Adrenal gland (tissue), 12 donors: ENCODE measurements around the gene DEDD2. TPM values are rescaled to one million over a fixed set of nuclear protein-coding genes. Genes with fewer than 3 reads are reported as not detected.

Experiments used
- DNase-seq, 7 donors: peaks; one replicate each; pipeline ENCODE4 v3.0.0-alpha.2; 2019 to 2020
- H3K27ac ChIP-seq, 5 donors: fragments of 200-600 bp; sonication (generic) in 4 of 5; 1 replicate in 3 of 5; 2 replicates in 2 of 5; pipeline versions ENCODE4 v1.5.1 to v1.8.0; 2016 to 2020; ENCODE audit warnings: mild to moderate bottlenecking in 1 of 5
- H3K27me3 ChIP-seq: fragments of 200-600 bp; 2 replicates; pipeline ENCODE4 v1.8.0; 2021
- H3K36me3 ChIP-seq, 2 donors: fragments of 200-600 bp; replicated peaks in 1 of 2; 1 replicate in 1 of 2; 2 replicates in 1 of 2; pipeline versions ENCODE4 v1.5.1 to v1.8.0; 2018 to 2022
- H3K4me1 ChIP-seq, 2 donors: fragments of 200-600 bp; replicated peaks in 1 of 2; 1 replicate in 1 of 2; 2 replicates in 1 of 2; pipeline versions ENCODE4 v1.5.1 to v1.8.0; 2018 to 2021
- H3K4me3 ChIP-seq, 4 donors: fragments of 200-600 bp; sonication (generic) in 3 of 4; one replicate each; pipeline ENCODE4 v1.5.1; 2016 to 2018
- H3K9me3 ChIP-seq, 3 donors: fragments of 200-600 bp; sonication (generic) in 1 of 3; replicated peaks in 1 of 3; 1 replicate in 2 of 3; 2 replicates in 1 of 3; pipeline versions ENCODE4 v1.5.1 to v1.8.0; 2016 to 2021
- CTCF ChIP-seq, 6 experiments: fragments of 450-650 bp in 4 of 6; fragments of 200-600 bp in 2 of 6; sonication (generic) in 1 of 6; IDR thresholded peaks; 1 replicate in 5 of 6; 2 replicates in 1 of 6; pipeline versions ENCODE4 v1.5.1 to v1.8.0; 2016 to 2021; ENCODE audit warnings: antibody characterized with exemption in 6 of 6, mild to moderate bottlenecking in 2 of 6, moderate library complexity in 1 of 6
- POLR2A ChIP-seq, 2 donors: fragments of 450-650 bp; IDR thresholded peaks; one replicate each; pipeline ENCODE4 v1.6.1; 2017; ENCODE audit warnings: antibody characterized with exemption in 2 of 2, mild to moderate bottlenecking in 2 of 2, moderate library complexity in 1 of 2
- WGBS, 4 donors: extraction: QIAGEN DNeasy Blood & Tissue Kit in 2 of 4; methylation state at CpG; one replicate each; pipeline versions ENCODE4 v1.1.5 to v1.1.7; 2013 to 2017; 5-methylcytosine and 5-hydroxymethylcytosine counted together
- intact Hi-C, 2 donors: fragments of 100-400 bp; cut with DNase I; formaldehyde crosslinking; loops; one replicate each; pipeline versions ENCODE4 v1.14.1 to v1.15.0; 2022 to 2023
- polyA plus RNA-seq, 3 donors: library from polyadenylated mRNA; stranded (reverse); fragments of 200-250 nt in 2 of 3; fragments of 350-450 nt in 1 of 3; fragmentation: Illumina TruSeq in 1 of 3; extraction: RNeasy Lipid Tissue Mini Kit (QIAGEN cat#74804) in 1 of 3; gene quantifications; one replicate each; pipeline ENCODE4 v1.2.3, GENCODE V29; 2013 to 2014
- total RNA-seq, 9 donors: library from RNA; depleted of rRNA in 4 of 9; stranded (reverse); fragments of >200 nt in 4 of 9; fragments of 120-200 nt in 1 of 9; fragmentation: NEBNext Ultra II Directional in 1 of 9; extraction: Animal tissue kit (Norgen Biotek cat#: 25700) in 1 of 9; gene quantifications; one replicate each; pipeline versions ENCODE4 v1.1.0 to v1.2.4, GENCODE V29; 2013 to 2023
- donor health status: healthy with polysubstance abuse.
- donor health status: Bipolar disorder and iron deficiency.
- donor health status: DM: yes; HTN: yes; CAD: no.
- donor health status: DM: no; HTN: no; CAD: no.
- donor health status: DM: no; HTN: no; CAD: no.
- donor health status: DM: yes; HTN: yes; CAD: no.

Gene DEDD2
- total and polyA plus RNA-seq, 12 donors: 26.0 to 54.8 (median 31.5) TPM

GRCh38 chr19:42250666-42251531 is 33.4 kb upstream of the DEDD2 start:
- WGBS, 4 donors: 5 to 10% (median 8%) methylated on average over 7 to 19 of the region's 19 CpGs
- no peak for TF ChIP-seq CTCF (IDR thresholded peaks at IDR 0.05)
- TF ChIP-seq POLR2A (IDR thresholded peaks at IDR 0.05): peak in 1 of 2 donors; percentile 23
- Histone ChIP-seq H3K9me3 (no peaks in the 10 kb centered on the region), H3K4me3 (peak overlapping the region in 1 of 4 donors; percentile 90), H3K36me3 (peaks cover 0 to 20% of the 10 kb centered on the region in 2 donors), H3K4me1 (peaks cover 51 to 60% of the 10 kb centered on the region in 2 donors), H3K27me3 (no peaks in the 10 kb centered on the region), H3K27ac (peak overlapping the region; percentile 6 to 100 (median 97))
- intact Hi-C loops: loop anchor here in 1 of 2 donors (2.0 kb wide), 1 partner anchor 28 kb away; no protein-coding TSS in a partner anchor
- peak in 6 of 7 donors; percentile 63 to 76 (median 70) for DNase-seq

GRCh38 chr19:42250183-42250665 is 32.7 kb upstream of the DEDD2 start:
- WGBS, 4 donors: 21 to 53% (median 29%) methylated on average over 9 to 15 of the region's 15 CpGs
- Histone ChIP-seq H3K4me3 (peak overlapping the region in 1 of 4 donors; percentile 90), H3K36me3 (peaks cover 0 to 20% of the 10 kb centered on the region in 2 donors), H3K9me3 (no peaks in the 10 kb centered on the region), H3K27ac (peak overlapping the region; percentile 6 to 100 (median 97)), H3K4me1 (peaks cover 48 to 62% of the 10 kb centered on the region in 2 donors), H3K27me3 (no peaks in the 10 kb centered on the region)
- peak; percentile 48 to 68 (median 65) for DNase-seq
- intact Hi-C loops: loop anchor here in 1 of 2 donors (2.0 kb wide), 1 partner anchor 29 kb away; no protein-coding TSS in a partner anchor
- peak in 1 of 2 donors; percentile 22 for TF ChIP-seq POLR2A (IDR thresholded peaks at IDR 0.05)
- TF ChIP-seq CTCF (IDR thresholded peaks at IDR 0.05): no peak

GRCh38 chr19:42249769-42250168 is 32.3 kb upstream of the DEDD2 start:
- H3K27me3 ChIP-seq: no peaks in the 10 kb centered on the region
- DNase-seq: no peak
- 67 to 86% (median 71%) methylated on average over 4 to 6 of the region's 6 CpGs for WGBS, 4 donors
- H3K9me3 ChIP-seq: no peaks in the 10 kb centered on the region
- peak overlapping the region in 4 of 5 donors; percentile 79 to 100 (median 98) for H3K27ac ChIP-seq
- H3K36me3 ChIP-seq: peaks cover 0 to 20% of the 10 kb centered on the region in 2 donors
- intact Hi-C loops: loop anchor here (2.0 to 5.0 kb wide), 2 partner anchors 29 to 43 kb away; no protein-coding TSS in a partner anchor
- H3K4me3 ChIP-seq: no peak overlapping the region
- peaks cover 48 to 66% of the 10 kb centered on the region in 2 donors for H3K4me1 ChIP-seq
- TF ChIP-seq POLR2A (IDR thresholded peaks at IDR 0.05) (no peak), CTCF (IDR thresholded peaks at IDR 0.05) (no peak)

- peak in 2 of 7 donors; percentile 20 to 38 for DNase-seq
- no peaks in the 10 kb centered on the region for H3K27me3 ChIP-seq
- peak overlapping the region in 2 of 5 donors; percentile 99 to 100 for H3K27ac ChIP-seq
- TF ChIP-seq CTCF (IDR thresholded peaks at IDR 0.05): no peak
- no peak for TF ChIP-seq POLR2A (IDR thresholded peaks at IDR 0.05)
- WGBS, 4 donors: 75 to 90% (median 76%) methylated on average over 12 to 36 of the region's 36 CpGs
- peaks cover 48 to 67% of the 10 kb centered on the region in 2 donors for H3K4me1 ChIP-seq
- peaks cover 0 to 20% of the 10 kb centered on the region in 2 donors for H3K36me3 ChIP-seq
- intact Hi-C loops: loop anchor here (5.0 kb wide), 1 partner anchor 43 kb away; no protein-coding TSS in a partner anchor
- H3K9me3 ChIP-seq: no peaks in the 10 kb centered on the region
- no peak overlapping the region for H3K4me3 ChIP-seq
These were observed 31.8 kb upstream of the DEDD2 start for GRCh38 chr19:42249149-42249750.
